ENCODE results near the gene HTR1D. TPM values are rescaled to one million over a fixed set of nuclear protein-coding genes. Genes with fewer than 3 reads are reported as not detected.
A peak's percentile ranks its signal among the peaks of the same experiment; 100 is the strongest.

HTR1D gene
- total RNA-seq, 1 experiment from 2014 or later, result 3.5 TPM

GRCh38 chr1:23184212-23184934 lies 32.9 kb downstream of the HTR1D start:
- no TSS peak for BruUV-seq (replicated peaks)

More at GRCh38 chr1:23184212-23184934, 32.9 kb downstream of the HTR1D start:
- Histone ChIP-seq H3K4me2 (ENCODE audit: low read length) (peak overlapping the region; percentile 52; the same call in 1 of the 2 replicates), H3K9me3 (ENCODE audit: control insufficient read depth in 1 of 2, insufficient read depth in 1 of 2, low read depth in 1 of 2, low read length in 2 of 2) (no peaks in the 10 kb centered on the region), H4K20me1 (ENCODE audit: insufficient read depth) (no peaks in the 10 kb centered on the region), H3K9me2 (ENCODE audit: insufficient read depth) (no peaks in the 10 kb centered on the region), H3K4me1 (ENCODE audit: control insufficient read depth in 1 of 2, insufficient read depth in 2 of 2, low read length in 2 of 2) (peaks cover 17 to 26% of the 10 kb centered on the region in 2 experiments), H3K79me2 (ENCODE audit: insufficient read depth, low read length) (no peaks in the 10 kb centered on the region), H3K4me3 (replicated peaks in 1 of 2; ENCODE audit: low read depth in 1 of 2, low read length in 2 of 2) (no peak overlapping the region), H3K36me3 (ENCODE audit: control insufficient read depth in 1 of 2, insufficient read depth in 2 of 2, low read length in 2 of 2) (no peaks in the 10 kb centered on the region), H3K27ac (ENCODE audit: low read depth, low read length) (no peak overlapping the region), H2AFZ (ENCODE audit: low read depth, low read length, poor library complexity, severe bottlenecking) (peak overlapping the region; percentile 82), H3K9ac (ENCODE audit: low read length) (no peak overlapping the region), H3K27me3 (ENCODE audit: insufficient read depth, low read length) (no peaks in the 10 kb centered on the region)
- ChIA-PET CTCF (interaction anchor here (0.6 to 7.3 kb wide), 28 partner anchors 8 to 355 kb away, joined by 3 to 158 read pairs (median 4); partner anchors contain the start of genes HTR1D and LUZP1), POLR2A (interaction anchor here (0.8 to 1.7 kb wide), 4 partner anchors 15 to 208 kb away, joined by 3 to 9 read pairs (median 4); partner anchors contain the start of gene LUZP1), RAD21 (ENCODE audit: low non-redundant PET in 1 of 2, low total read pairs in 2 of 2, uncharacterized antibody in 2 of 2, unreplicated experiment in 2 of 2) (interaction anchor here (0.6 to 3.3 kb wide), 12 partner anchors 14 to 355 kb away, joined by 3 to 26 read pairs (median 4); no protein-coding TSS in a partner anchor)
- intact Hi-C loops (cut with micrococcal nuclease), result loop anchor here (1.0 kb wide), 2 partner anchors 86 to 208 kb away; no protein-coding TSS in a partner anchor
- ATAC-seq (peak; percentile 59), DNase-seq (ENCODE audit: low read depth, low spot score) (no peak)
- TF ChIP-seq RAD21 (IDR thresholded peaks at IDR 0.05; ENCODE audit: low read depth) (peak; percentile 96), EZH2phosphoT487 (IDR thresholded peaks at IDR 0.05; ENCODE audit: borderline replicate concordance) (no peak), YY1 (IDR thresholded peaks at IDR 0.05; ENCODE audit: extremely low read depth, insufficient replicate concordance, low read depth, low read length) (no peak), CTCF (IDR thresholded peaks at IDR 0.05 in 2 of 3, conservative IDR thresholded peaks at IDR 0.05 in 1 of 3; ENCODE audit: borderline replicate concordance in 1 of 3, insufficient read depth in 1 of 3, low read depth in 2 of 3, low read length in 2 of 3) (peak; percentile 59 to 95 (median 76)), FOSL1 (IDR thresholded peaks at IDR 0.05; ENCODE audit: low read depth) (no peak)
